CD14-positive monocyte (primary cell): Measurements from ENCODE around the gene RAB5A. TPM values are rescaled to one million over a fixed set of nuclear protein-coding genes. Genes with fewer than 3 reads are reported as not detected.
A peak's percentile ranks its signal among the peaks of the same experiment; 100 is the strongest.

Experiments
- DNase-seq, 3 donors: peaks; one replicate each; pipeline ENCODE4 v3.0.0-alpha.2; 2011 to 2022
- H2AFZ ChIP-seq: 2 replicates; pipeline ENCODE4 v1.6.0; 2012; ENCODE audit warnings: mild to moderate bottlenecking, low read depth, low read length, inconsistent platforms; ENCODE audit not compliant: insufficient read depth, poor library complexity, severe bottlenecking
- H3K27ac ChIP-seq, 2 donors: 1 replicate in 1 of 2; 2 replicates in 1 of 2; pipeline ENCODE4 v1.5.1; 2012 to 2013; ENCODE audit warnings: low read length in 2 of 2, control low read depth in 1 of 2, inconsistent platforms in 1 of 2, low read depth in 1 of 2, mild to moderate bottlenecking in 1 of 2
- H3K27me3 ChIP-seq, 2 donors: one replicate each; pipeline versions ENCODE4 v1.6.0 to v1.6.1; 2011 to 2013; ENCODE audit warnings: low read length in 2 of 2; ENCODE audit not compliant: control insufficient read depth in 2 of 2, insufficient read depth in 2 of 2
- H3K36me3 ChIP-seq, 2 donors: replicated peaks in 1 of 2; 1 replicate in 1 of 2; 2 replicates in 1 of 2; pipeline versions ENCODE4 v1.5.1 to v1.6.1; 2012 to 2013; ENCODE audit warnings: low read length in 2 of 2, control low read depth in 1 of 2, inconsistent platforms in 1 of 2, mild to moderate bottlenecking in 1 of 2; ENCODE audit not compliant: insufficient read depth in 2 of 2, control insufficient read depth in 1 of 2
- H3K4me1 ChIP-seq, 2 donors: 1 replicate in 1 of 2; 2 replicates in 1 of 2; pipeline versions ENCODE4 v1.5.1 to v1.6.1; 2012 to 2013; ENCODE audit warnings: low read length in 2 of 2, control low read depth in 1 of 2, inconsistent platforms in 1 of 2, mild to moderate bottlenecking in 1 of 2, moderate library complexity in 1 of 2; ENCODE audit not compliant: insufficient read depth in 2 of 2, control insufficient read depth in 1 of 2
- H3K4me2 ChIP-seq: replicated peaks from 2 replicates; pipeline ENCODE3; 2012; ENCODE audit warnings: low read length, moderate library complexity, mild to moderate bottlenecking; ENCODE audit not compliant: poor library complexity, severe bottlenecking; ENCODE audit errors: extremely low read depth
- H3K4me3 ChIP-seq, 3 experiments: fragments of 200-600 bp in 1 of 3; sonication (generic) in 1 of 3; replicated peaks in 1 of 3; 1 replicate in 2 of 3; 2 replicates in 1 of 3; pipeline ENCODE4 v1.5.1; 2011 to 2013; ENCODE audit warnings: low read length in 3 of 3, mild to moderate bottlenecking in 3 of 3, control low read depth in 2 of 3, low read depth in 2 of 3, inconsistent platforms in 1 of 3, moderate library complexity in 1 of 3
- H3K79me2 ChIP-seq: 2 replicates; pipeline ENCODE4 v1.6.0; 2012; ENCODE audit warnings: mild to moderate bottlenecking, control low read depth, inconsistent platforms, low read length, moderate library complexity; ENCODE audit not compliant: insufficient read depth
- H3K9ac ChIP-seq: 2 replicates; pipeline ENCODE4 v1.6.0; 2017; ENCODE audit warnings: low read length, mild to moderate bottlenecking; ENCODE audit not compliant: insufficient read depth, poor library complexity, severe bottlenecking
- H3K9me3 ChIP-seq, 2 donors: replicated peaks in 1 of 2; 1 replicate in 1 of 2; 2 replicates in 1 of 2; pipeline versions ENCODE4 v1.5.1 to v1.6.1; 2012 to 2013; ENCODE audit warnings: low read length in 2 of 2, control low read depth in 1 of 2; ENCODE audit not compliant: control insufficient read depth in 1 of 2, insufficient read depth in 1 of 2
- H4K20me1 ChIP-seq: 2 replicates; pipeline ENCODE4 v1.6.0; 2012; ENCODE audit warnings: mild to moderate bottlenecking, low read length, control low read depth, moderate library complexity; ENCODE audit not compliant: insufficient read depth
- H3K27ac Mint-ChIP-seq, 7 donors: one replicate each; pipeline ENCODE4 v1.8.0; 2020; ENCODE audit warnings: mild to moderate bottlenecking in 7 of 7, mixed read lengths in 7 of 7, moderate library complexity in 6 of 7, inconsistent platforms in 2 of 7
- H3K27me3 Mint-ChIP-seq, 3 donors: one replicate each; pipeline ENCODE4 v1.8.0; 2021 to 2022; ENCODE audit warnings: low read depth in 3 of 3, mild to moderate bottlenecking in 3 of 3, mixed read lengths in 3 of 3, moderate library complexity in 3 of 3, inconsistent platforms in 1 of 3
- H3K36me3 Mint-ChIP-seq, 2 donors: one replicate each; pipeline ENCODE4 v1.8.0; 2020; ENCODE audit warnings: mixed read lengths in 2 of 2, inconsistent platforms in 1 of 2, mild to moderate bottlenecking in 1 of 2
- H3K4me1 Mint-ChIP-seq: one replicate; pipeline ENCODE4 v1.8.0; 2020; ENCODE audit warnings: mild to moderate bottlenecking, mixed read lengths
- H3K4me3 Mint-ChIP-seq, 2 donors: one replicate each; pipeline ENCODE4 v1.8.0; 2020; ENCODE audit warnings: mild to moderate bottlenecking in 2 of 2, mixed read lengths in 2 of 2, moderate library complexity in 1 of 2
- H3K9me3 Mint-ChIP-seq, 7 donors: one replicate each; pipeline ENCODE4 v1.8.0; 2020 to 2022; ENCODE audit warnings: mixed read lengths in 7 of 7, mild to moderate bottlenecking in 6 of 7, moderate library complexity in 6 of 7, inconsistent platforms in 2 of 7
- CTCF ChIP-seq: fragments of 200-600 bp; IDR thresholded peaks from one replicate; pipeline ENCODE4 v1.8.0; 2022; ENCODE audit warnings: antibody characterized with exemption, mild to moderate bottlenecking
- WGBS: methylation state at CpG from one replicate; pipeline ENCODE4 v1.1.5; 2013; ENCODE audit warnings: missing lambda C conversion rate; ENCODE audit not compliant: insufficient coverage; 5-methylcytosine and 5-hydroxymethylcytosine counted together
- intact Hi-C, 2 donors: fragments of 100-400 bp; cut with micrococcal nuclease; formaldehyde crosslinking; loops; one replicate each; pipeline versions ENCODE4 v1.15.0 to v1.15.1; 2023
- polyA plus RNA-seq, 3 donors: library from polyadenylated mRNA; depleted of rRNA in 1 of 3; unstranded in 2 of 3; stranded (reverse) in 1 of 3; fragments of 300-500 nt in 2 of 3; fragments of >200 nt in 1 of 3; fragmentation: Illumina TruSeq in 2 of 3; gene quantifications; 1 replicate in 2 of 3; 2 replicates in 1 of 3; pipeline ENCODE4 v1.2.3, GENCODE V29; 2012 to 2021

Gene RAB5A
- polyA plus RNA-seq, 3 donors: 25.7 to 60.2 (median 33.8) TPM

GRCh38 chr3:19961960-19962359 lies 15.1 kb downstream of the RAB5A start:
- intact Hi-C loops: no loop called here
- Histone ChIP-seq H3K27me3 (no peaks in the 10 kb centered on the region), H2AFZ (no peak overlapping the region), H3K4me1 (no peaks in the 10 kb centered on the region), H3K36me3 (peaks cover 6 to 51% of the 10 kb centered on the region in 2 donors), H4K20me1 (peaks cover 100% of the 10 kb centered on the region), H3K4me2 (no peak overlapping the region), H3K27ac (no peak overlapping the region), H3K79me2 (peaks cover 95% of the 10 kb centered on the region), H3K4me3 (no peak overlapping the region), H3K9ac (no peak overlapping the region), H3K9me3 (no peaks in the 10 kb centered on the region)
- Mint-ChIP-seq H3K4me3 (no peak overlapping the region), H3K9me3 (no peaks in the 10 kb centered on the region), H3K4me1 (peaks cover 8% of the 10 kb centered on the region), H3K27me3 (peaks cover 0 to 2% (median 0%) of the 10 kb centered on the region in 3 donors), H3K36me3 (peaks cover 23 to 49% of the 10 kb centered on the region in 2 donors), H3K27ac (peak overlapping the region in 1 of 7 donors; percentile 69)
- DNase-seq: no peak
- no peak for TF ChIP-seq CTCF
- 100% methylated on average over 2 of the region's 4 CpGs for WGBS

GRCh38 chr3:19967208-19967607 lies 20.3 kb downstream of the RAB5A start:
- H3K4me1 Mint-ChIP-seq: peaks cover 3% of the 10 kb centered on the region
- Histone ChIP-seq H3K36me3 (peaks cover 4 to 24% of the 10 kb centered on the region in 2 donors), H3K4me1 (no peaks in the 10 kb centered on the region), H4K20me1 (peaks cover 98% of the 10 kb centered on the region), H3K4me2 (no peak overlapping the region), H3K9me3 (no peaks in the 10 kb centered on the region), H3K79me2 (peaks cover 90% of the 10 kb centered on the region), H3K27ac (no peak overlapping the region), H3K9ac (no peak overlapping the region), H3K4me3 (no peak overlapping the region), H3K27me3 (no peaks in the 10 kb centered on the region), H2AFZ (no peak overlapping the region)
- no peaks in the 10 kb centered on the region for H3K27me3 Mint-ChIP-seq
- WGBS: no CpG with 5 or more reads among the region's 6 CpGs
- no peaks in the 10 kb centered on the region for H3K9me3 Mint-ChIP-seq
- no peak for TF ChIP-seq CTCF
- H3K4me3 Mint-ChIP-seq: no peak overlapping the region
- DNase-seq: no peak
- intact Hi-C loops: no loop called here
- H3K36me3 Mint-ChIP-seq: peaks cover 16 to 51% of the 10 kb centered on the region in 2 donors
- peak overlapping the region in 2 of 7 donors; percentile 19 to 66 for H3K27ac Mint-ChIP-seq
